Liver (tissue), 9 donors: ENCODE results near the gene AIP. TPM values are rescaled to one million over a fixed set of nuclear protein-coding genes. Genes with fewer than 3 reads are reported as not detected.

Source experiments
- DNase-seq: peaks from one replicate; pipeline ENCODE4 v3.0.0-alpha.2; 2017; ENCODE audit warnings: low spot score
- H3K27ac ChIP-seq, 2 donors: one replicate each; pipeline ENCODE4 v1.7.0; 2013; ENCODE audit warnings: inconsistent platforms in 2 of 2, low read length in 2 of 2, control low read depth in 1 of 2, low read depth in 1 of 2, mild to moderate bottlenecking in 1 of 2
- H3K27me3 ChIP-seq, 4 donors: one replicate each; pipeline versions ENCODE4 v1.6.1 to v1.7.0; 2013; ENCODE audit warnings: low read length in 3 of 4, inconsistent platforms in 1 of 4, mild to moderate bottlenecking in 1 of 4, moderate library complexity in 1 of 4; ENCODE audit not compliant: control insufficient read depth in 4 of 4, insufficient read depth in 4 of 4
- H3K36me3 ChIP-seq, 4 donors: one replicate each; pipeline versions ENCODE4 v1.6.1 to v1.7.0; 2013; ENCODE audit warnings: low read length in 3 of 4, mild to moderate bottlenecking in 3 of 4, low read depth in 1 of 4, moderate library complexity in 1 of 4; ENCODE audit not compliant: control insufficient read depth in 4 of 4, insufficient read depth in 3 of 4
- H3K4me1 ChIP-seq, 4 donors: one replicate each; pipeline versions ENCODE4 v1.6.1 to v1.7.0; 2013; ENCODE audit warnings: low read length in 3 of 4, mild to moderate bottlenecking in 3 of 4, moderate library complexity in 1 of 4; ENCODE audit not compliant: control insufficient read depth in 4 of 4, insufficient read depth in 4 of 4
- H3K4me3 ChIP-seq, 3 donors: one replicate each; pipeline versions ENCODE4 v1.6.1 to v1.7.0; 2013; ENCODE audit warnings: low read length in 3 of 3, control low read depth in 1 of 3, low read depth in 1 of 3, mild to moderate bottlenecking in 1 of 3
- H3K9ac ChIP-seq, 2 donors: one replicate each; pipeline ENCODE4 v1.7.0; 2013; ENCODE audit warnings: low read length in 2 of 2, mild to moderate bottlenecking in 2 of 2, moderate library complexity in 2 of 2, control low read depth in 1 of 2, low read depth in 1 of 2
- H3K9me3 ChIP-seq, 4 donors: one replicate each; pipeline versions ENCODE4 v1.6.1 to v1.7.0; 2013; ENCODE audit warnings: low read length in 3 of 4; ENCODE audit not compliant: control insufficient read depth in 4 of 4
- ATF3 ChIP-seq: IDR thresholded peaks from 2 replicates; pipeline ENCODE4 v1.6.1; 2016; ENCODE audit warnings: antibody characterized with exemption
- CTCF ChIP-seq: fragments of 150-350 bp; IDR thresholded peaks from 2 replicates; pipeline ENCODE4 v1.5.1; 2017; ENCODE audit warnings: improper control_type of control experiment, low read depth, low read length; ENCODE audit not compliant: missing input control
- EGR1 ChIP-seq, 2 donors: IDR thresholded peaks; 2 replicates each; pipeline ENCODE4 v1.6.1; 2016 to 2018; ENCODE audit warnings: antibody characterized with exemption in 2 of 2, low read depth in 2 of 2
- FOXA1 ChIP-seq: IDR thresholded peaks from 2 replicates; pipeline ENCODE4 v1.6.1; 2016; ENCODE audit warnings: antibody characterized with exemption
- FOXA2 ChIP-seq: IDR thresholded peaks from 2 replicates; pipeline ENCODE4 v1.6.1; 2016; ENCODE audit warnings: antibody characterized with exemption
- GABPA ChIP-seq, 2 donors: IDR thresholded peaks in 1 of 2; conservative IDR thresholded peaks in 1 of 2; 2 replicates each; pipeline ENCODE4 v1.6.1; 2016; ENCODE audit warnings: antibody characterized with exemption in 2 of 2, mild to moderate bottlenecking in 1 of 2, moderate library complexity in 1 of 2
- HNF4A ChIP-seq, 2 donors: conservative IDR thresholded peaks; 2 replicates each; pipeline ENCODE4 v1.6.1; 2016; ENCODE audit warnings: antibody characterized with exemption in 2 of 2, mild to moderate bottlenecking in 2 of 2
- HNF4G ChIP-seq: IDR thresholded peaks from 2 replicates; pipeline ENCODE4 v1.6.1; 2016; ENCODE audit warnings: antibody characterized with exemption
- JUND ChIP-seq, 2 donors: IDR thresholded peaks; 2 replicates each; pipeline ENCODE4 v1.6.1; 2016; ENCODE audit warnings: antibody characterized with exemption in 2 of 2
- MAX ChIP-seq: IDR thresholded peaks from 2 replicates; pipeline ENCODE4 v1.6.1; 2016; ENCODE audit warnings: antibody characterized with exemption
- NR2F2 ChIP-seq: IDR thresholded peaks from 2 replicates; pipeline ENCODE4 v1.6.1; 2016; ENCODE audit warnings: antibody characterized with exemption
- RAD21 ChIP-seq, 2 donors: IDR thresholded peaks; 2 replicates each; pipeline ENCODE4 v1.6.1; 2016; ENCODE audit warnings: antibody characterized with exemption in 2 of 2, mild to moderate bottlenecking in 2 of 2
- REST ChIP-seq: IDR thresholded peaks from 2 replicates; pipeline ENCODE4 v1.6.1; 2016; ENCODE audit warnings: antibody characterized with exemption, mild to moderate bottlenecking
- RXRA ChIP-seq, 2 donors: IDR thresholded peaks; 2 replicates each; pipeline ENCODE4 v1.6.1; 2017 to 2018; ENCODE audit warnings: antibody characterized with exemption in 2 of 2, mild to moderate bottlenecking in 1 of 2
- SP1 ChIP-seq: IDR thresholded peaks from 2 replicates; pipeline ENCODE4 v1.6.1; 2018; ENCODE audit warnings: antibody characterized with exemption, mild to moderate bottlenecking
- TAF1 ChIP-seq: conservative IDR thresholded peaks from 2 replicates; pipeline ENCODE4 v1.6.1; 2016; ENCODE audit warnings: antibody characterized with exemption, mild to moderate bottlenecking
- YY1 ChIP-seq: IDR thresholded peaks from 2 replicates; pipeline ENCODE4 v1.6.1; 2016; ENCODE audit warnings: antibody characterized with exemption, mild to moderate bottlenecking
- ZBTB33 ChIP-seq: IDR thresholded peaks from 2 replicates; pipeline ENCODE4 v1.6.1; 2016; ENCODE audit warnings: antibody characterized with exemption
- WGBS: extraction: QIAGEN DNeasy Blood & Tissue Kit; methylation state at CpG from one replicate; pipeline ENCODE4 v1.1.7; 2013; 5-methylcytosine and 5-hydroxymethylcytosine counted together
- polyA plus RNA-seq, 2 donors: library from polyadenylated mRNA; stranded (reverse) in 1 of 2; unstranded in 1 of 2; fragments of 200-250 nt in 1 of 2; fragments of >200 nt in 1 of 2; fragmentation: Nextera tagmentation in 1 of 2; extraction: Ambion mirVana in 1 of 2; gene quantifications; one replicate each; pipeline versions ENCODE4 v1.2.1 to v1.2.3, GENCODE V29; 2013 to 2015
- total RNA-seq, 2 donors: library from RNA; depleted of rRNA; stranded (reverse); fragments of >200 nt; gene quantifications; one replicate each; pipeline ENCODE4 v1.2.3, GENCODE V29; 2014
- donor health status: healthy.
- donor health status: healthy.
- donor health status: healthy.
- donor health status: healthy.
- donor health status: healthy.

The AIP gene
- total and polyA plus RNA-seq, 4 donors: 17.6 to 28.2 (median 23.1) TPM

- Histone ChIP-seq H3K4me3 (no peak overlapping the region), H3K9me3 (no peaks in the 10 kb centered on the region), H3K36me3 (no peaks in the 10 kb centered on the region), H3K27me3 (no peaks in the 10 kb centered on the region), H3K27ac (no peak overlapping the region), H3K4me1 (peaks cover 2 to 12% (median 8%) of the 10 kb centered on the region in 4 donors), H3K9ac (no peak overlapping the region)
- no peak for DNase-seq
- TF ChIP-seq FOXA2 (no peak), SP1 (peak; percentile 74), GABPA (IDR thresholded peaks at IDR 0.05 in 1 of 2, conservative IDR thresholded peaks at IDR 0.05 in 1 of 2) (no peak), MAX (no peak), RAD21 (IDR thresholded peaks at IDR 0.05) (no peak), HNF4G (no peak), JUND (IDR thresholded peaks at IDR 0.05) (peak; percentile 19 to 44), NR2F2 (peak; percentile 47), TAF1 (no peak), FOXA1 (no peak), REST (no peak), ATF3 (no peak), YY1 (no peak), RXRA (IDR thresholded peaks at IDR 0.05) (peak; percentile 91 to 94), HNF4A (conservative IDR thresholded peaks at IDR 0.05) (peak; percentile 52 to 61), ZBTB33 (no peak), EGR1 (IDR thresholded peaks at IDR 0.05; ENCODE audit: low read depth in 2 of 2) (no peak), CTCF (no peak)
- WGBS: 69% methylated on average over 5 of the region's 5 CpGs
These were observed 42.6 kb downstream of the AIP start for GRCh38 chr11:67525275-67525976.
